Natural killer cell (primary cell): ENCODE results near the gene FHL2. TPM values are rescaled to one million over a fixed set of nuclear protein-coding genes. Genes with fewer than 3 reads are reported as not detected.

ENCODE experiments used
- ATAC-seq, 3 donors: fragments of 150-1000 bp in 2 of 3; fragments of 200-7000 bp in 1 of 3; cut with Tn5 transposase; 1 replicate in 1 of 3; 2 replicates in 2 of 3; pipeline ENCODE4 v1.10.0; 2021; ENCODE audit warnings: mild to moderate bottlenecking in 2 of 3, moderate library complexity in 2 of 3
- DNase-seq, 2 donors: peaks; one replicate each; pipeline versions ENCODE4 v3.0.0 to v3.0.0-alpha.2; 2013 to 2021; ENCODE audit warnings: mixed read lengths in 1 of 2
- H3K27ac ChIP-seq: one replicate; pipeline ENCODE4 v1.5.1; 2013; ENCODE audit warnings: mild to moderate bottlenecking, low read length
- H3K27me3 ChIP-seq: one replicate; pipeline ENCODE4 v1.6.1; 2013; ENCODE audit warnings: low read length; ENCODE audit not compliant: control insufficient read depth, insufficient read depth
- H3K36me3 ChIP-seq: one replicate; pipeline ENCODE4 v1.6.1; 2013; ENCODE audit warnings: low read length; ENCODE audit not compliant: control insufficient read depth, insufficient read depth
- H3K4me1 ChIP-seq: one replicate; pipeline ENCODE4 v1.6.1; 2013; ENCODE audit warnings: low read length; ENCODE audit not compliant: control insufficient read depth, insufficient read depth
- H3K4me3 ChIP-seq: one replicate; pipeline ENCODE4 v1.5.1; 2013; ENCODE audit warnings: low read length
- H3K9me3 ChIP-seq: one replicate; pipeline ENCODE4 v1.6.1; 2013; ENCODE audit warnings: low read length; ENCODE audit not compliant: control insufficient read depth, insufficient read depth
- H3K27ac Mint-ChIP-seq, 2 donors: one replicate each; pipeline ENCODE4 v1.8.0; 2022; ENCODE audit warnings: mild to moderate bottlenecking in 2 of 2, mixed read lengths in 2 of 2, moderate library complexity in 1 of 2
- H3K27me3 Mint-ChIP-seq, 2 donors: one replicate each; pipeline ENCODE4 v1.8.0; 2022; ENCODE audit warnings: low read depth in 2 of 2, mixed read lengths in 2 of 2
- H3K36me3 Mint-ChIP-seq: one replicate; pipeline ENCODE4 v1.8.0; 2022; ENCODE audit warnings: mixed read lengths
- H3K4me1 Mint-ChIP-seq, 2 donors: one replicate each; pipeline ENCODE4 v1.8.0; 2022; ENCODE audit warnings: mixed read lengths in 2 of 2
- H3K4me3 Mint-ChIP-seq: one replicate; pipeline ENCODE4 v1.8.0; 2022; ENCODE audit warnings: mild to moderate bottlenecking, moderate library complexity, mixed read lengths
- H3K9me3 Mint-ChIP-seq, 2 donors: one replicate each; pipeline ENCODE4 v1.8.0; 2022; ENCODE audit warnings: mixed read lengths in 2 of 2
- CTCF ChIP-seq: fragments of 200-600 bp; IDR thresholded peaks from one replicate; pipeline ENCODE4 v1.8.0; 2022; ENCODE audit warnings: antibody characterized with exemption
- WGBS: methylation state at CpG from one replicate; pipeline ENCODE4 v1.1.7; 2013; ENCODE audit warnings: missing lambda C conversion rate; ENCODE audit not compliant: insufficient coverage; 5-methylcytosine and 5-hydroxymethylcytosine counted together
- intact Hi-C: fragments of 100-400 bp; cut with micrococcal nuclease; formaldehyde crosslinking; loops from one replicate; pipeline ENCODE4 v1.14.2; 2022
- total RNA-seq, 4 donors: library from RNA; stranded (reverse); fragments of 120-200 nt in 1 of 4; gene quantifications; one replicate each; pipeline versions ENCODE4 v1.2.3 to v1.2.4, GENCODE V29; 2013 to 2022

The FHL2 gene
- total RNA-seq, 3 donors from 2014 or later (not counting 1 experiment from before 2014, with no cell fraction given), result 0.26 to 1.3 (median 0.84) TPM

GRCh38 chr2:105357122-105357521 lies 41.7 kb downstream of the FHL2 start:
- Histone ChIP-seq H3K27me3 (no peaks in the 10 kb centered on the region), H3K4me3 (no peak overlapping the region), H3K4me1 (peaks cover 4% of the 10 kb centered on the region), H3K27ac (no peak overlapping the region), H3K9me3 (peaks cover 9% of the 10 kb centered on the region), H3K36me3 (peaks cover 33% of the 10 kb centered on the region)
- no CpG with 5 or more reads among the region's 1 CpG for WGBS
- Mint-ChIP-seq H3K4me3 (no peak overlapping the region), H3K9me3 (peaks cover 2 to 7% of the 10 kb centered on the region in 2 donors), H3K27me3 (no peaks in the 10 kb centered on the region), H3K36me3 (peaks cover 23% of the 10 kb centered on the region), H3K4me1 (peaks cover 13 to 18% of the 10 kb centered on the region in 2 donors), H3K27ac (no peak overlapping the region)
- TF ChIP-seq CTCF, result no peak
- ATAC-seq (no peak), DNase-seq (no peak)
- intact Hi-C loops, result no loop called here

DNA sequence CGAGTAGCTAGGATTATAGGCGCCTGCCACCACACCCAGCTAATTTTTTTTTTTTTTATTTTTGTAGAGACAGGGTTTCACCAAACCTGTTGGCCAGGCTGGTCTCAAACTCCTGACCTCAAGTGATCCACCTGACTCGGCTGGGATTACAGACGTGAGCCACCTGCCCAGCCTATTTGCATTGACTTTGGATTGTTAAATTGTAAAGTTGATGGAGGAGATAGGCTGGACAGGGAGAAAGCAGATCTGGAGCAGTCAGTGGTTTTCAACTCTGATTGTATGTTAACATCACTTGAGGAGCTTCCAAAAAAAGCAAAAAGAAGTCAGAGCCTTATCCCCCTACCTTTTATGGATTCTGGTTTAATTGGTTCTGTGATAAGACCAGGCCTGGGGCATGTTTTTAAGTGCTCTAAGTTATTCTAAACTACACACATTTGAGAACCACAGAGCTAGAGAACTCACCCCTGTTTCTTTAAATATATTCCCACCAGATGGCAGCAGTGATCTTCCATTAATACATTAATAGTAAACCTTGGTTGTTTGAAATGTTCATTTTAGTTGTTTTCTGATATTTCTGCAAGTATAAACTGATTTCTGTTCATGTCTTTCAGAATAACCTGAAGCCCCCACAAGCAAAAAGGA lies 54.0 kb downstream of the FHL2 start:
- H3K36me3 Mint-ChIP-seq, result peaks cover 17% of the 10 kb centered on the region

GRCh38 chr2:105339414-105339813 lies 59.4 kb downstream of the FHL2 start:
- peak overlapping the region; percentile 100 for H3K4me3 Mint-ChIP-seq
- Histone ChIP-seq H3K4me1 (peaks cover 16% of the 10 kb centered on the region), H3K9me3 (no peaks in the 10 kb centered on the region), H3K27ac (no peak overlapping the region), H3K4me3 (no peak overlapping the region), H3K36me3 (peaks cover 37% of the 10 kb centered on the region), H3K27me3 (no peaks in the 10 kb centered on the region)
- H3K27ac Mint-ChIP-seq, result peak overlapping the region; percentile 97 to 100
- TF ChIP-seq CTCF, result no peak
- H3K36me3 Mint-ChIP-seq, result no peaks in the 10 kb centered on the region
- intact Hi-C loops, result no loop called here
- no CpG with 5 or more reads among the region's 4 CpGs for WGBS
- H3K9me3 Mint-ChIP-seq, result no peaks in the 10 kb centered on the region
- no peak for ATAC-seq
- peaks cover 30% of the 10 kb centered on the region in 2 donors for H3K4me1 Mint-ChIP-seq
- DNase-seq, result no peak
- no peaks in the 10 kb centered on the region for H3K27me3 Mint-ChIP-seq

More for the DNA sequence above, 54.0 kb downstream of the FHL2 start:
- ATAC-seq (no peak), DNase-seq (peak in 1 of 2 donors; percentile 66)
- intact Hi-C loops, result no loop called here
- Histone ChIP-seq H3K27me3 (no peaks in the 10 kb centered on the region), H3K27ac (no peak overlapping the region), H3K4me3 (no peak overlapping the region), H3K9me3 (no peaks in the 10 kb centered on the region), H3K4me1 (no peaks in the 10 kb centered on the region), H3K36me3 (peaks cover 82% of the 10 kb centered on the region)
- Mint-ChIP-seq H3K27ac (no peak overlapping the region), H3K27me3 (no peaks in the 10 kb centered on the region), H3K4me1 (peaks cover 0 to 9% of the 10 kb centered on the region in 2 donors), H3K4me3 (no peak overlapping the region), H3K9me3 (no peaks in the 10 kb centered on the region)
- TF ChIP-seq CTCF, result peak; percentile 9
- WGBS, result 93% methylated on average over 4 of the region's 4 CpGs

- Mint-ChIP-seq H3K9me3 (no peaks in the 10 kb centered on the region), H3K27ac (peak overlapping the region; percentile 97 to 100), H3K36me3 (no peaks in the 10 kb centered on the region), H3K27me3 (no peaks in the 10 kb centered on the region), H3K4me1 (peaks cover 30% of the 10 kb centered on the region in 2 donors), H3K4me3 (peak overlapping the region; percentile 100)
- H3K27me3 ChIP-seq, result no peaks in the 10 kb centered on the region
- H3K9me3 ChIP-seq, result no peaks in the 10 kb centered on the region
- peak overlapping the region; percentile 98 for H3K27ac ChIP-seq
- TF ChIP-seq CTCF, result no peak
- H3K36me3 ChIP-seq, result peaks cover 27% of the 10 kb centered on the region
- H3K4me3 ChIP-seq, result peak overlapping the region; percentile 96
- peak in 1 of 3 donors; percentile 9 for ATAC-seq
- no peak for DNase-seq
- intact Hi-C loops, result no loop called here
- peaks cover 16% of the 10 kb centered on the region for H3K4me1 ChIP-seq
- WGBS, result 19% methylated on average over 4 of the region's 5 CpGs
These were observed 60.8 kb downstream of the FHL2 start for GRCh38 chr2:105338020-105338385.
